GDM1 (cell line): Measurements from ENCODE around the gene PPP1R17.

Experiments used
- DNase-seq: peaks from one replicate; lab custom pipeline; 2025; lab: John Stamatoyannopoulos, UW

The PPP1R17 gene

GRCh38 chr7:31687024-31687748 lies at the start of gene PPP1R17:
TSS of gene PPP1R17 (plus strand) at chr7:31687215. CDS start at chr7:31692442, 5,227 bp downstream.
- DNase-seq: no peak

- no peak for DNase-seq
Measured at GRCh38 chr7:31640381-31640780, 46.6 kb upstream of the PPP1R17 start.

GRCh38 chr7:31642681-31643115 lies 44.3 kb upstream of the PPP1R17 start:
- DNase-seq: no peak

GRCh38 chr7:31646942-31647341 lies 40.1 kb upstream of the PPP1R17 start:
- DNase-seq: no peak

GRCh38 chr7:31647511-31647910 lies 39.5 kb upstream of the PPP1R17 start:
- no peak for DNase-seq

- DNase-seq: no peak
Measured at GRCh38 chr7:31648288-31648687, 38.7 kb upstream of the PPP1R17 start.

GRCh38 chr7:31648880-31649279 lies 38.1 kb upstream of the PPP1R17 start:
- no peak for DNase-seq

GRCh38 chr7:31651234-31652062 lies 35.6 kb upstream of the PPP1R17 start:
- no peak for DNase-seq

GRCh38 chr7:31652063-31652326 lies 35.0 kb upstream of the PPP1R17 start:
- DNase-seq: no peak

GRCh38 chr7:31663072-31663471 lies 23.9 kb upstream of the PPP1R17 start:
- DNase-seq: no peak

- DNase-seq: no peak
Measured at GRCh38 chr7:31664890-31665289, 22.1 kb upstream of the PPP1R17 start.

- DNase-seq: no peak
Measured at GRCh38 chr7:31665546-31665945, 21.5 kb upstream of the PPP1R17 start.

GRCh38 chr7:31669461-31669860 lies 17.6 kb upstream of the PPP1R17 start:
- no peak for DNase-seq

GRCh38 chr7:31679574-31680305 lies 7.3 kb upstream of the PPP1R17 start:
- no peak for DNase-seq

GRCh38 chr7:31683445-31684225 lies 3.4 kb upstream of the PPP1R17 start:
- no peak for DNase-seq

GRCh38 chr7:31688372-31688771 lies 1.4 kb downstream of the PPP1R17 start:
- no peak for DNase-seq

GRCh38 chr7:31688996-31689395 lies 2.0 kb downstream of the PPP1R17 start:
- DNase-seq: no peak

GRCh38 chr7:31690935-31691334 lies 3.9 kb downstream of the PPP1R17 start:
- DNase-seq: no peak

GRCh38 chr7:31692451-31692850 lies 5.4 kb downstream of the PPP1R17 start:
- DNase-seq: no peak

- no peak for DNase-seq
Measured at GRCh38 chr7:31692871-31693270, 5.9 kb downstream of the PPP1R17 start.

- no peak for DNase-seq
Measured at GRCh38 chr7:31695859-31696614, 9.0 kb downstream of the PPP1R17 start.
